Uterus (tissue), 4 donors: Measurements from ENCODE around the gene HIVEP2. TPM values are rescaled to one million over a fixed set of nuclear protein-coding genes. Genes with fewer than 3 reads are reported as not detected.

Source experiments
- DNase-seq, 2 donors: peaks; one replicate each; pipeline ENCODE4 v3.0.0-alpha.2; 2019 to 2020
- H3K27ac ChIP-seq, 2 donors: fragments of 200-600 bp; sonication (generic); 1 replicate in 1 of 2; 2 replicates in 1 of 2; pipeline ENCODE4 v1.5.1; 2016 to 2018
- H3K27me3 ChIP-seq, 2 donors: fragments of 200-600 bp; sonication (generic); one replicate each; pipeline ENCODE4 v1.5.1; 2018 to 2019; ENCODE audit warnings: control low read depth in 1 of 2
- H3K36me3 ChIP-seq, 2 donors: fragments of 200-600 bp; sonication (generic); one replicate each; pipeline ENCODE4 v1.5.1; 2019; ENCODE audit warnings: control low read depth in 1 of 2
- H3K4me1 ChIP-seq, 2 donors: fragments of 200-600 bp; sonication (generic); one replicate each; pipeline ENCODE4 v1.5.1; 2018 to 2019; ENCODE audit warnings: control low read depth in 1 of 2
- H3K4me3 ChIP-seq, 2 donors: fragments of 200-600 bp; sonication (generic); 1 replicate in 1 of 2; 2 replicates in 1 of 2; pipeline ENCODE4 v1.5.1; 2018 to 2019; ENCODE audit warnings: mild to moderate bottlenecking in 1 of 2
- H3K9me3 ChIP-seq, 2 donors: fragments of 200-600 bp; sonication (generic); one replicate each; pipeline ENCODE4 v1.5.1; 2019; ENCODE audit warnings: control low read depth in 1 of 2
- POLR2A ChIP-seq, 2 donors: fragments of 450-650 bp; IDR thresholded peaks; one replicate each; pipeline ENCODE4 v1.6.1; 2016; ENCODE audit warnings: antibody characterized with exemption in 2 of 2, mild to moderate bottlenecking in 1 of 2, moderate library complexity in 1 of 2
- intact Hi-C: fragments of 100-400 bp; cut with DNase I; formaldehyde crosslinking; loops from one replicate; pipeline ENCODE4 v1.15.1; 2023; ENCODE audit warnings: low total_unique reads
- total RNA-seq, 4 donors: library from RNA; depleted of rRNA in 3 of 4; stranded (reverse); fragments of >200 nt in 3 of 4; gene quantifications; one replicate each; pipeline versions ENCODE4 v1.1.0 to v1.2.4, GENCODE V29; 2014 to 2023
- TF ChIP-seq, protein P1 (sequence below), 4 experiments: fragments of 200-600 bp in 2 of 4; fragments of 450-650 bp in 2 of 4; sonication (generic) in 2 of 4; IDR thresholded peaks; one replicate each; pipeline ENCODE4 v1.5.1; 2016 to 2019; ENCODE audit warnings: antibody characterized with exemption in 4 of 4, mild to moderate bottlenecking in 2 of 4, moderate library complexity in 1 of 4
- donor health status: DM: yes; HTN: yes; CAD: no.

Gene HIVEP2, protein sequence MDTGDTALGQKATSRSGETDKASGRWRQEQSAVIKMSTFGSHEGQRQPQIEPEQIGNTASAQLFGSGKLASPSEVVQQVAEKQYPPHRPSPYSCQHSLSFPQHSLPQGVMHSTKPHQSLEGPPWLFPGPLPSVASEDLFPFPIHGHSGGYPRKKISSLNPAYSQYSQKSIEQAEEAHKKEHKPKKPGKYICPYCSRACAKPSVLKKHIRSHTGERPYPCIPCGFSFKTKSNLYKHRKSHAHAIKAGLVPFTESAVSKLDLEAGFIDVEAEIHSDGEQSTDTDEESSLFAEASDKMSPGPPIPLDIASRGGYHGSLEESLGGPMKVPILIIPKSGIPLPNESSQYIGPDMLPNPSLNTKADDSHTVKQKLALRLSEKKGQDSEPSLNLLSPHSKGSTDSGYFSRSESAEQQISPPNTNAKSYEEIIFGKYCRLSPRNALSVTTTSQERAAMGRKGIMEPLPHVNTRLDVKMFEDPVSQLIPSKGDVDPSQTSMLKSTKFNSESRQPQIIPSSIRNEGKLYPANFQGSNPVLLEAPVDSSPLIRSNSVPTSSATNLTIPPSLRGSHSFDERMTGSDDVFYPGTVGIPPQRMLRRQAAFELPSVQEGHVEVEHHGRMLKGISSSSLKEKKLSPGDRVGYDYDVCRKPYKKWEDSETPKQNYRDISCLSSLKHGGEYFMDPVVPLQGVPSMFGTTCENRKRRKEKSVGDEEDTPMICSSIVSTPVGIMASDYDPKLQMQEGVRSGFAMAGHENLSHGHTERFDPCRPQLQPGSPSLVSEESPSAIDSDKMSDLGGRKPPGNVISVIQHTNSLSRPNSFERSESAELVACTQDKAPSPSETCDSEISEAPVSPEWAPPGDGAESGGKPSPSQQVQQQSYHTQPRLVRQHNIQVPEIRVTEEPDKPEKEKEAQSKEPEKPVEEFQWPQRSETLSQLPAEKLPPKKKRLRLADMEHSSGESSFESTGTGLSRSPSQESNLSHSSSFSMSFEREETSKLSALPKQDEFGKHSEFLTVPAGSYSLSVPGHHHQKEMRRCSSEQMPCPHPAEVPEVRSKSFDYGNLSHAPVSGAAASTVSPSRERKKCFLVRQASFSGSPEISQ (N-terminal part only)
- total RNA-seq: 10 to 100 TPM; 11.0 to 24.7 (median 19.8) TPM

DNA sequence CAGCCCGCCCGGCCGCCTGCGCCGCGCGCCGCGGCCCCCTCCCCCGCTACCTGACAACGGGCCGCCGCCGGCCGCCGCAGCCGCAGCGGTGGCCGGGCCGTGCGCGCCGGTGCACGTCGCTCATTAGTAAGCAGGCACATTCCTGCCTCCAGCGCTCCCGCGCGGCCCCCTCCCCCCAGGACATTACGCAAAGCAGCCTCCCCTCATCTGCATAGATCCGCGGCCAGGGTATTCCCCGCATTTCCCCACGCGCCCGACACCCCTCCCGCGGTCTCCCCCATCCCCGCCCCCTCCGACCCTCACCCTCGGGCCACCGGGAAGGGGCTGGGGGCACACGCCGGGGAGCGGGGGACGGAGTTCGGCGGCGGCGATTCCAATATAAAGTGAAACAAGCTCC lies at the start of gene HIVEP2:
TSS of gene HIVEP2 (minus strand) at position 128 of the 397 bp plus-strand sequence. CDS start 170,438 bp downstream, outside the sequence.
- peak; percentile 7 to 14 for TF ChIP-seq POLR2A (IDR thresholded peaks at IDR 0.05)
- TF ChIP-seq, protein P1, sequence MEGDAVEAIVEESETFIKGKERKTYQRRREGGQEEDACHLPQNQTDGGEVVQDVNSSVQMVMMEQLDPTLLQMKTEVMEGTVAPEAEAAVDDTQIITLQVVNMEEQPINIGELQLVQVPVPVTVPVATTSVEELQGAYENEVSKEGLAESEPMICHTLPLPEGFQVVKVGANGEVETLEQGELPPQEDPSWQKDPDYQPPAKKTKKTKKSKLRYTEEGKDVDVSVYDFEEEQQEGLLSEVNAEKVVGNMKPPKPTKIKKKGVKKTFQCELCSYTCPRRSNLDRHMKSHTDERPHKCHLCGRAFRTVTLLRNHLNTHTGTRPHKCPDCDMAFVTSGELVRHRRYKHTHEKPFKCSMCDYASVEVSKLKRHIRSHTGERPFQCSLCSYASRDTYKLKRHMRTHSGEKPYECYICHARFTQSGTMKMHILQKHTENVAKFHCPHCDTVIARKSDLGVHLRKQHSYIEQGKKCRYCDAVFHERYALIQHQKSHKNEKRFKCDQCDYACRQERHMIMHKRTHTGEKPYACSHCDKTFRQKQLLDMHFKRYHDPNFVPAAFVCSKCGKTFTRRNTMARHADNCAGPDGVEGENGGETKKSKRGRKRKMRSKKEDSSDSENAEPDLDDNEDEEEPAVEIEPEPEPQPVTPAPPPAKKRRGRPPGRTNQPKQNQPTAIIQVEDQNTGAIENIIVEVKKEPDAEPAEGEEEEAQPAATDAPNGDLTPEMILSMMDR (IDR thresholded peaks at IDR 0.05): peak in 2 of 4 experiments; percentile 33 to 45
- intact Hi-C loops: no loop called here
- no peaks in the 10 kb centered on the region for H3K36me3 ChIP-seq
- peak within 1 kb of the TSS; percentile 95 to 98 for H3K4me3 ChIP-seq
- H3K27ac ChIP-seq: peak within 1 kb of the TSS; percentile 95 to 100
- H3K4me1 ChIP-seq: no peaks in the 10 kb centered on the region
- no peaks in the 10 kb centered on the region for H3K27me3 ChIP-seq
- H3K9me3 ChIP-seq: no peaks in the 10 kb centered on the region
- peak; percentile 85 to 91 for DNase-seq

DNA sequence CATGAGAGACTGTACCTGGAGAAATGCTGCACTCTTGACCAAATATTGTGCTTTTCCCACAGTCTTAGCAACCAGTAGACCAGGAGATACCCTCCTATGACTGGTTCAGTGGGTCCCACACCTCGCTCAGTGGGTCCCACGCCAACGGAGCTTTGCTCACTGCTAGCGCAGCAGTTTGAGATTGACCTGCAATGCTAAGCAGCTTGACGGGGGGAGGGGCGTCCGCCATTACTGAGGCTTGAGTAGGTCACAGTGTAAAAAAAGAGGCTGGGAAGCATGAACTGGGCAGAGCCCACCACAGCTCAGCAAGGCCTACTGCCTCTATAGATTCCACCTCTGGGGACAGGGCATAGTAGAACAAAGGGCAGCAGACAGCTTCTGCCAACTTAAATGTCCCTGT lies 49.0 kb upstream of the HIVEP2 start:
- TF ChIP-seq, protein P1 (IDR thresholded peaks at IDR 0.05): no peak
- no peak for TF ChIP-seq POLR2A (IDR thresholded peaks at IDR 0.05)
- no peak for DNase-seq

DNA sequence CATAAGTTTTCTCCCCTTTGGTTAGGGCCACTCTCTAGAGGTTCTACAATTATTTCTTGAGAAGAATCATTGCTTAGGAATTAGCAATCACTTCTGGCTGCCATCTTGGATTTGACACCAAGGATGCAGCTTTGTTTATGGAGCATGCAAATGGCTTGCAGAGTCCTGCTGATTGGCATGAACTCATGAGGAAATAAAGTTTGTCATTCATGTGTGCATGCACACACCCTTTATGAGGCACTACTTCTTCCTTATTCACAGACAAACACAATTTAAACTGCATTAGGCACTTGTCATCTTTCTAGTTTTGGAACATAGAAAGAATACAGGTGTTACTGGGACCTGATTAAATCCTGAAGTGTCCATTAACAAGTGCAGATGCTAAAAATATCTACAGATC lies 42.5 kb upstream of the HIVEP2 start:
- intact Hi-C loops: no loop called here
- Histone ChIP-seq H3K4me3 (no peak overlapping the region), H3K36me3 (no peaks in the 10 kb centered on the region), H3K9me3 (no peaks in the 10 kb centered on the region), H3K27ac (no peak overlapping the region), H3K27me3 (no peaks in the 10 kb centered on the region), H3K4me1 (no peaks in the 10 kb centered on the region)
- no peak for DNase-seq
- TF ChIP-seq, protein P1 (IDR thresholded peaks at IDR 0.05): no peak
- no peak for TF ChIP-seq POLR2A (IDR thresholded peaks at IDR 0.05)

More for the DNA sequence above, 49.0 kb upstream of the HIVEP2 start:
- Histone ChIP-seq H3K36me3 (no peaks in the 10 kb centered on the region), H3K4me1 (no peaks in the 10 kb centered on the region), H3K4me3 (no peak overlapping the region), H3K27me3 (no peaks in the 10 kb centered on the region), H3K9me3 (no peaks in the 10 kb centered on the region), H3K27ac (no peak overlapping the region)
- intact Hi-C loops: no loop called here

DNA sequence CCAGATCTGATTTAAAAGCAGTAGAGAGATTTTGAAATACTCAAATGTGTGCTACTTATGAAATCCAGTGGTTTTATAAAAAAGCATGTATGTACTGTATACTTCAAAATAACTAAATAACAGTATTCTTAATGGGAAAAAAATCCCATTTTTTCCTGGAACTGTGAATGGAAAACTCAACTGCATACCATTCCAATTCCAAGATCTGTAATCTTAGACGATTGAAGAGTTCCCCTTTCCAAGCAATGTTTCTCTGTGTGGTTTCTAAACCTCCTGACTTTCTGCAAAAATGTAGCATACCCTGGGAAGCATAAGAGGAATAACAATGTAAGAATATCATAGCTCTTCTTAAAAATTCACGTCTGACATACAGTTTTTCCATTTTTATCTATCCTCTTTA lies 40.3 kb upstream of the HIVEP2 start:
- TF ChIP-seq POLR2A (IDR thresholded peaks at IDR 0.05): no peak
- TF ChIP-seq, protein P1 (IDR thresholded peaks at IDR 0.05): no peak
- H3K4me1 ChIP-seq: no peaks in the 10 kb centered on the region
- intact Hi-C loops: no loop called here

More for the DNA sequence above, 40.3 kb upstream of the HIVEP2 start:
- no peaks in the 10 kb centered on the region for H3K9me3 ChIP-seq
- H3K27me3 ChIP-seq: no peaks in the 10 kb centered on the region
- H3K4me3 ChIP-seq: no peak overlapping the region
- H3K27ac ChIP-seq: no peak overlapping the region
- no peaks in the 10 kb centered on the region for H3K36me3 ChIP-seq
- DNase-seq: no peak
